Inflammatory macrophage treated with lipopolysaccharide for 1 hour (primary cell): Measurements from ENCODE around the gene RNF6.

Experiments used
- DNase-seq, 2 donors: peaks; one replicate each; pipeline ENCODE4 v3.0.0-alpha.2; 2020 to 2022

RNF6 gene

DNA sequence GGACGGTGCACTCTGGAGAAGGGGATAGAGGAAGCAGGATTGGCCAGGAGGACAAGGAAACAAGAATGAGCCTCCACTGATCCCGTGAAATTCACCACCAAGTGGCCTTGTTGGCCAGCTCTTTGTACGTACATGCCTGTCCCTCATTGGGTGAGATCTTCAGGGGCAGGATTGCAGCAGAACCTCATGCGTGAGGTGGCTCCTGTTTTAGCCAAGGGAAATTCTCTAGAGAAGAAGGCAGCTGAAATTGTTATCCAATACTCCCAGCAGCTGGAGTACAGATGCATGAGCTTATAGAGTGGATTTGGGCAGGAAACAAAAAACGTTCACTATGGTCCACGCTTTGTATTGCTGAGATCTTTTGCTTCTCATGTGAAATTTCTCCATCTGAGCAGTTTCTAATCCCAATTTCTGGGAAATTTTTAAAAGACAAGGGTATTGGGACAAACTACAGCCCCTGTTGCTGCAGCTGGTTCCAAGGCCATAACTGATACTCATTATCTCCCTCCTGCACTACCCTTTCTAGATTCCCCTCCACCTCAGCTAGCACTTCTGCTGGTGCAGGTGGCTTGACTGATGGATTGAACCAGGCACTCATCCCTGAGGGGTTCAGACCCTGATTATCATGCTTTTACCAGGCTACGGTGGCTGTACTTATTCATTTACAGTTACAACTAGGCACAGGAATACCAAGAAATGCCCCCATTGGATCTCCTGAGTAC, 3.9 kb upstream of the RNF6 start:
- no peak for DNase-seq

DNA sequence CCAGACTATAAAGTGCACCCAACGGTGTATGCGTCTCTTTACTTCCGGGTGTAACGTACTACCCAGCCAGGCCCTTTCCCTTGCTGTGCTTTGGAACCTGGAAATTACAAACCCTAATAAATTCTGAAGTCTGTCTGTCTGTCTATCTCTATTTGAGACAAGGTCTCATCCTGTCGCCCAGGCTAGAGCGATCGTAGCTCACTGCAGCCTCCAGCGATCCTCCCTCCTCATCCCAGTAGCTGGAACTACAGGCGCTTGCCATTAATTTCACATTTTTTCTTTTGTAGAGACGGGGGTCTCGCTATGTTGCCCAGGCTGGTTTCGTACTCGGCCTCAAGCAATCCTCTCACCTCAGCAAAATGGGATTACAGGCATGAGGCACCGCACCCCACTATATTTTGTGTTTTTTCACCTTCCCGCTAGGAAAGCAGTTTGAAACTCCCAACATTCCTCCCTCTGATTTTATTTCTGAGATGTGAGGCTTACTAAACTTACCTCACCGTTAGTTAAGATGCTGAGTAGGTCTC, 469 bp upstream of the RNF6 start:
- DNase-seq, result no peak

DNA sequence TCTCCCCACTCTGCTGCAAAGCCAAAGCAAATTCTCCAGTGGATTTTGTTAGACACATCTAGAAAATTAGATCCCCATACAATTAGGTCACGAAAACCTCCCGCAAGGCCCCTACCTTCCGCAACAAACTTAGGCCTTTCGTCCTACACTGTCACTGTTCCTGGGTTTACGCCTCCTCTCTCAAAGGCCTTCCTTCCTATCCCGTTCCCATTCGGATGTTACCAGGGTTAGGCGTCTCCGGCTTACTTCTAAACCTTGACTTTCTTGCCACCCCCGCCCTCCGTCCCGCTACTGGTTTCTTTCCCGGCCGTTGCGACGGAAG, 754 bp downstream of the RNF6 start:
- no peak for DNase-seq

DNA sequence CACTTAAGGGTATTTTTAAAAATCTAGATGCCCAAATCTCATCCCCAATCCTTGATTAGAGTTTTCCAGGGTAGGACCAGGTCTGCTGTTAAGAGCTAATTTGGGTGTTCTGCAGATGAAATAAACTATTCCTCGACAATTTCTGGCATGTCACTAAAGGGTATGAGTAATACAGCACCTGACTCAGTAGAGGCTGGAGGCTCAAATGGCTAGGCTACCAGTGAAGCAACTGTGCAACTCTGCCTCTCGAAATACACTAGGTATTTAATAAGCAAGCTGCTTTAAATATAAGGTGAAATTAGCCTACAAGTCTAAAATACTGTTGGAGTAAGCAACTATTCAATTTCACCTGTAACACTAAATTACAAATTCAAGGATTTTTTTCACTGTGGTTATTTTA, 1.5 kb downstream of the RNF6 start:
- peak; percentile 26 to 42 for DNase-seq

DNA sequence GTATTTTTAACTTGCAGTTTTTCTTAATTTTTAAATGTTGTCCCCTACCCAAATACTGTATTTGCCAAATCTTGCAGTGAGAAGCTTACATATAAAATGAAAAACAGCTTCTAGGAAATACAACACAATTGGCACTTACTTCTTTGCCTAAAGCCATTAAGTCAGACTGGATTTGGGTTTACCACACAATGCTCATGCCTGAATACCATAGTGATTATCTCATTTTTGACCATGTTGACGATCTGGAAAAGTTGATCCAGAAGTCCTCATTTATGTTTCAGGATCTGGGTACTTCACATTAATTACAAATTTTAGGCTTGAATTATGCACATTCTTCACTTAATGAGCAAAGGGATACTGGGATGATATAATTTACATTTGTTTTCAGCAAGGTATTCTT, 2.4 kb downstream of the RNF6 start:
- DNase-seq, result no peak

DNA sequence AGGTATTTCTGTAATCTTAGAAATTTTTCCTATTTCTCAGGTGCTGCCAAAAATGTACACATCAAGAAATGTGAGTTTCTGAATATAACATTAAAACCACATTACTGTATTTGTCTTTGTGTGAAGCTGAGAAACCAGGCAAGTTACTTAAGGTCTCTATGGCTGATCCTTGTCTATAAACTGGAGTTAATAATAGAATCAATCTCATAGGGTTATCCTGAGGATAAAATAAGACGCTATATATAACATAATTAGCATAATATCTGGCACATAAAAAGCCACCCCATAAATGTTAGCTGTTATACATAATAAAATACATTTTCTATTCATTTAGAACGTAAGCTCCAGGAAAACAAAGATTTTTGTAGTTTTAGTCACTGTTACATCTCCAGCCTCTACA, 6.1 kb downstream of the RNF6 start:
- no peak for DNase-seq

DNA sequence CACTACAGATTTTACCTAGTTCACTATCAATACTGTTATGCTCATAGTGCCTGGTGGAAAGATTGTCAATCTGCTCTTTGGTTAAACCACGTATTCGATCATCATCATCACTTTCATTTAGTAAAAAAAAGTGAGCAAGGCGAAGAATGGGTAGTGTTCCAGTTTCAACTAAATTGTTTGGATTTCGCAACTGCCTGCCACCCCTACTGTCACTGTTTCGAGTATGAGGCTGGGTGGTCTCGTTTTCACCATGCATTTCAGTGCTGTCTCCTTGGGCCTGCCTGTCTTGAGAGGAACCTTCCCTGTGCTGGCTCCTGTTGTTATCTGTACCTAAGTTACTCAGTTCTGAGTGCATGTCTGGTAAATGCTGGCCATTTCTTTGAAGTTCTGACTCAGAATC, 8.1 kb downstream of the RNF6 start:
- DNase-seq, result no peak

DNA sequence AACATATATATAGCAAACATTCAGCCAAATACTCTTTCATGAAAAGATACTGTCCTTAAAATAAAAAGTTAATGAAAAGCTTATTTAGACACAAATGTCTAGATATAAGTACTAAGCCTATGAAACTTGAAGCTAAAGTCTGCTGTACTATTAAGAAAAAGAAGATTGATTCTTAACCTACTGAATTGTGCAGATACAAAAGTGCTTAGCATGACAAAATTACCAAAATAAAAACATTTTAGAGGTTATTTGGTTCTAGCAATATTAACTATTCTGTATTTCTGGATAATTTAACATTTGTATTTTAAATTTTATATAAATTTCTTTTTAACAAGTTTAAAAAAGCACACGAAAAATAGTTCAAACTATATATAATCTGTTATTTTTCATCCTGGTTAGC, 8.8 kb downstream of the RNF6 start:
- no peak for DNase-seq

DNA sequence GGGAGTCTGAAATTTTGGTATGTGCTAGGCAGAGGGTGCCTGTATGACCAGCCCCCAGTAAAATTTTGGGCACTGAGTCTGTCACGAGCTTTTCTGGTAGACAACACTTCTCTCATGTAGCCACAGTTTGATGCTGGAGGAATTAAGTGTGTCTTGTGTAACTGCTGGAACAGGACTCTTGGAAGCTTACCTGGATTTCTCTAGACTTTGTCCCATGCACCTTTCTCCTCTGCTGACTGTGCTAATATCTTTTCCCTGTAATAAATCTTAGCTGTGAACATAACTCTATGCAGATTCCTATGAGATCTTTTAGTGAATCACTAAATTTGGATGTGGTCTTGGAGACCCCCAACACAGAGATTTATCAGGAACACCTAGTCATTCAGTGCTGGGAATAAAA, 13.8 kb downstream of the RNF6 start:
- no peak for DNase-seq

DNA sequence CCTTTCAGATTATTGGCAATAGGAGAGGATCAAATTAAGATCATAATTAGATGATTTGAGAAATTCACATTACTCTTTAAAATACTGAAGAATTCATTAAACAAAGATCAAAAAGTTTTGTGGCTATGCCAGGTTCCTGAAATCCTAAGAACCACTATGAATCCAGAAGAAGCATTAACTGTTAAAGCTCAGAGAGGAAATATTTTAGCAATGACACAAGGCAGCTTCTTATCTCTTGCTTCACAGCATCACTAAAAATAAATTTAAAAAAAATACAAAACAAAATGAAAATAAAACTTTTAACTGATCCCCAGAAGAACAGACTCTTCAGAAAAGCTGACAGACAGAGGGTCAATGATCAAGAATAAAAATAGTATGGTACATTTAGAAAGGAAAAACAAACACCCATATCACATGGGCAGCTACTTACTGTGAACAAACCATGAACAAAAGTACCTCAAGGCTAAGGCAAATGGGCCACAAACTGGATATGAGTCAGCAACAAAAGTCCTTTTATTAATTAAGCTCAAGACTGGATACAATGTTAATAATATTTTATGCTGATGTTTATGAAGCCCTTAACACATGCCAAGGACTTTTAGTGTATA, 19.6 kb downstream of the RNF6 start:
- DNase-seq, result no peak

DNA sequence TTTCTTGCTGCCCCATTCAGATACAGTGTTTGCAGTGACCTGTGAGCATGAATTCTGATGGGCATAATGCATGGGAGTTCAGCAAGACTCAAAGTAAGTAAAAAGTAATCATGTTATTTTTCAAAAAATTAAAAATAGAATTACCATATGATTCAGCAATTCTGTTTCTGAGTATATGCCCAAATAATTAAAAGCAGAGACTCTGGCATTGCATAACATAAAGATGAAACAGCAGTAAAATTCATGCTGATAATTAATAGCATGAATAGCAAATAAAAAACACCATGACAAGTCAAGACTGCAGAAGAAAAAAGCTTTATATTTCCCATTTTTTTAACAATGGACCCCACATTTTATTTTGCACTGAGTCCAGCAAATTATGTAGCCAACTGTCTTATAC, 21.3 kb downstream of the RNF6 start:
- no peak for DNase-seq

DNA sequence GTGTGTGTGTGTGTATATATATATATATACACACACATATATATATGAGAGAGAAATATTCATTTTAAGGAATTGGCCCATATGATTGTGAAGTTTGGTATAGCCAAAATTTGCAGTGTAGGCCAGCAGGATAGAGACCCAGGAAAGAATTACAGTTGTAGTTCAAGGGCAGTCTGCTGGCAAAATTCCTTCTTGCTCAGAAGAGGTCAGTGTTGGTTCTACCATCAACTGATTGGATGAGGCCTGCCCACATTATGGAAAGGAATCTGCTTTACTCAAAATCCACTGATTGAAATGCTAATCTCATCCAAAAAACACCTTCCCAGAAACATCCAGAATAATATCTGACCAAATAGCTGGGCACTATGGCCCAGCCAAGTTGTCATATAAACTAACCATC, 24.0 kb downstream of the RNF6 start:
- DNase-seq, result no peak

DNA sequence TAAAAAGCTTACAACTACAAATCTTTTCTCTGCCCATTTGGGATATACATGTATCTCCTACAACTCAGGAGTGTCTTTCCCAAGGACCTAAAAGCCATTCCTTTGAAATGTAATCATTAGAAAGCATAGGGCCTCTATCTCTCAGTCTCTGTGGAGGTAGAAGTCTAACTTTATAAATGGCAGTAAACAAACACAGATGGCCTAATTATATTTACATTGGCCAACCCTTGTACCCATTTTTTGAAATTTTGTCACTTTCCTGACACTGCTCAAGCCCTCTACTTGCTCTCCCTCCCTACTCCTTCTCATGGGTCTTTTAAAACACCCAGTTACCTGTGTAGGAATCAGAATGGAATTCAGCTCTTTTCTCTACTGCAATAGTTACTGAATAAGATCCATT, 24.8 kb downstream of the RNF6 start:
- DNase-seq, result no peak

DNA sequence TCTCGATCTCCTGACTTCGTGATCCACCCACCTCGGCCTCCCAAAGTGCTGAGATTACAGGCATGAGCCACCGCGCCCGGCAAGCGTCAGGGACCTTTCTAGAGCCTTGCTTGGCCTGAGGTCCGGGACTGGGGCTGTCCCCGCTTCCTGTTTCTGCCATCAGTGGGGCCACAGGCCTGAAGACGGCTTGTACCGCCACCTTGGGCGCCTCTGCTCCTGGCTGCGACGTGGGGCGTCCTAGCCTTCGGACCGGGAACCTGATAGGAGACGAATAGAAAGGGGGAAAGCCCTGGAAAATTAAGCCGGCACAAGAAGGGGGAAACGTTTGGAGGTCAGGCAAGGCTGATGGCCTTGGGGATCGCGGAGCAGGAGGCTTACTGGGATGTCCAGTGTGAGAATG, 35.1 kb downstream of the RNF6 start:
- DNase-seq, result peak in 1 of 2 donors; percentile 7

DNA sequence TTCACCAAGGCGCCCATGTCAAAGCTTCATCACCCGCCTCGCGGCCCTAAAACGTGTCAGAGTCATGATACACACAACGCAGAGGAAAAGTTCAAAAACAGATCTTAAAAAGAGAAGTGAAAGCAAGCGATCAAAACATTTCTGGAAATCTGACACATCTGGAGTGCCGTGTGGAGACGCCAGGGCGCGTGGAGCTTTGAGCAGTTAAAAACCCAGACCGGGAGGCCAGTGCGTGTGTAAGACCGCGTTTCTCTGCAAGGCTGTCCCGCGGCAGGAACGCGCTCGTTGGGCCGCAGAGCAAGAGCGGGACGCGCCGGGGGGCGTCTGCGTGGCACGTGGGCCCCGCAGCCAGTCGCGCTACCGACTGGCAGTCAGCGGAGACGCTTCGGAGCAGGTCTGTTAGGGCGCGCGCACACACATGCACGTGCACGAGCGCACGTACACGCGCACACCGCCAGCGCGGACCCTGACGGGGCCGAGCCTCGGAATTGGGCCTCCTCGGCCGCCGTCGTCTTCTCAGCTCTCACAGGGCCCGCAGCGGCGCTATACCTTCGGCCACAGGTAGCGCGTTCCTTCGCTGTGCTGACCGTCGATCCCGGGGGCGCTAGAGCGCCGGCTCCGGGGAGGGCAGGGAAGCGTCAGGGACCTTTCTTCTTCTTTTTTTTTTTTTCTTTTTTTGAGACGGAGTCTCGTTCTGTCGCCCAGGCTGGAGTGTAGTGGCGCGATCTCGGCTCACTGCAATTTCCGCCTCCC, 35.8 kb downstream of the RNF6 start:
- DNase-seq, result peak; percentile 79 to 82

DNA sequence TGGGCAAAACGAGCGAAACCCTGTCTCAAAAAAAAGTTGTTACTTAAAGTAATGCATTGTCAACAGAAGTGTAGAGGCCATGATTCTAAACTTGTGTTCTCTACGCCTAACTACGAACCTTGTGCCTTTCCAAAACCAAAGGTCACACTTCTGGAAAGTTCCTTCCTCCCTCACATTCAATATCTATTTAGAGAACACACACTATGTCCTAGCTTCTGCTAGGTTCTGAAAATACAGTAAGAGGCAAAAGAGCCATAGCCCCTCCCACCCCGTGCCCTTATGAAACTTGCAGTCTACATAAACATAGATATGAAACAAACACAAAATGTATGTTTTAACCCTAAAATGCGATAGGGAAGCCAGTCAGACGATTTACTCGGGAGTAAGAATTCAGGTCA, 36.4 kb downstream of the RNF6 start:
- DNase-seq, result no peak

DNA sequence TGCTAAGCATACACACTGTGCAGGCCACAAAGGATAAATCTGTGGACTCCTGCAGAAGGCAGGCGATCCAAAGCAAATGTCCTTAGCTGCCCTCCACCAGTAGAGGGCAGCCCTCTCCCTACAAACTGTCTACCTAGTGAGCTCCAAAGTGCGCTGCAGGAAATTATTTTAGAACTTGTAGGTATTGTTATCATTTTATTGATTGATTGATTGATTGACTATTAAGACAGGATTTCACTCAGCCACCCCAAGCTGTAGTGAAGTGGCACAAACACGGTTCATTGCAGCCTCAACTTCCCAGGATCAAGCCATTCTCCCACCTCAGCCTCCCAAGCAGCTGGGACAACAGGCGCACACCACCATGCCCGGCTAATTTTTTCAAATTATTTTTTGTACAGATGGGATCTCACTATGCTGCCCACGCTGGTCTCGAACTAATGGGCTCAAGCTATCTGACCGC, 37.3 kb downstream of the RNF6 start:
- DNase-seq, result peak; percentile 35 to 76

DNA sequence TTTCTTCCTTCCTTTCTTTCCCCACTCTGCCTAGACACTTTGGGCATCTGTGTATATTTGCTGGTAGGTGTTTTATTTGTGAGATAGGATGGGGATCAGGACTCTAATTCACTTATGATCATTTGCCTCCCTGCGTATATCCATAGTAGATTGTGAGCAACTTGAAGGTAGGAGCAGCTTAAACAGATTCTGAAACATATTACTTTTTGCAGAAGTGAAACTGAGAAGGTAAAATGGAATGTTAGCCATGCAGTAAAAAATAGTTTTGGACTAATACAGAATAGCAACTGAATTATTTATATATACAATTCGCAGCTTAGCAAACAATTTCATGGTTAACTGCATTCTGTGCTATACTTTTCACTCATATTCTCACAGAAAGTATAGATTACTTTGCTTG, 38.7 kb downstream of the RNF6 start:
- DNase-seq, result no peak

DNA sequence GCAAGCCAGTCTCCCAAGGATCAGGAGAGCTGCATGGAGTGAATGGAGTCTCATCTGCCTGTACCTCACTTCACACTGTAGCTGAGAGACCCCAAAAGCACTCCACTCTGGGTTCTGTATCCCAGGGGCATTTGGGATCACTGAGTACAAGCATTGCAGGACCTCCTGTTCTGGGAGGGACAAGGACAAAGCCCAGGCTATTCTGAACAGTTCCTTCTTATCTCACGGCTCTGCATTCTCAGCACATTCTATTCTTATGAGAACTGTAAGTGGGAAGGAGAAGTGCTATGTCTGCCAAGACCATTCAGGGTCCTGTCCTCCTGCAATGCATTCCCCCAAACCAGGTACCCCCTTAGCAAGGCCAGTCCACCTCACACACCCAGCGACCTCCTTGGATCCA, 42.8 kb downstream of the RNF6 start:
- DNase-seq, result no peak

DNA sequence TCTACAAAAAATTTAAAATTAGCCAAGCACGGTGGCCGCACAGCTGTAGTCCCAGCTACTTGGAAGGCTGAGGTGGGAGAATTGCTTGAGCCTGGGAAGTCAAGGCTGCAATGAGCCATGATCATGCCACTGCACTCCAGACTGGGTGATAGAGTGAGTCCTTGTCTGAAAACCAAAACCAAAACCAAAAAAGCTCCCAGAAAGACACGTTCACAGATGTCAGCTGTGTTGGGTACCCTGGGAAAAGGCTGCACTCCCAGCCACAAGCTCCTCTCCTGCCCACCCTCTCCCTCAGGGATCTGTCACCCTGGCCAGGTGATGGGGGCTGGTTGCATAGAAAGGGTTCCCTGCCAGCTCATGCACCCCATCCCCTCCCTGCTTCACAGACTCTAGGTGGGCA, 53.3 kb downstream of the RNF6 start:
- no peak for DNase-seq

DNA sequence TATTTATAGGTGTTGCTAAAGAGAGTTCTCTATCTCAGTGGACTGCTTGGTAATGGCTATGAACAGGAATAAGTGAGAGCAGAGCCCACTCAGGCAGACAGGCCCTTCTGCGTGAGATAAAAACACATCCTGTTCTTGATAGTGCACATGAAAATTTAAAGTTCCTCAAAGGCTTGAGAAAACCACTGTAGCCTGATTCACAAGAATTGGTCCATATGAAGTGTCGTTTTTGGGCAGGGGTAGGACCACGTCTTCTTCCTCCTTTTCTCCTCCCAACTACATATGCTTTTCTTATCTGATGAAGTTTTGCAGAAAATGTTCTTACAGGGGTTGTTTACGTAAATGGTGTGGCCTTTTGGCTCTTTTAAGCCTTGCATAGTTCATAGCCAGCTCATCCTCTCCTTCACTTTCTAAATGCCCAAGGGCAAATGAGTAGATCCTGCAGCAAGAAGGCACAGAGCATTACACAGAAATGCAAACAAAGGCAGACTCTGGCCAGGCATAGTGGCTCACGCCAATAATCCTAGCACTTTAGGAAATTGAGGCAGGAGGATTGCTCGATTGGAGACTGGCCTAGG, 53.8 kb downstream of the RNF6 start:
- DNase-seq, result no peak

DNA sequence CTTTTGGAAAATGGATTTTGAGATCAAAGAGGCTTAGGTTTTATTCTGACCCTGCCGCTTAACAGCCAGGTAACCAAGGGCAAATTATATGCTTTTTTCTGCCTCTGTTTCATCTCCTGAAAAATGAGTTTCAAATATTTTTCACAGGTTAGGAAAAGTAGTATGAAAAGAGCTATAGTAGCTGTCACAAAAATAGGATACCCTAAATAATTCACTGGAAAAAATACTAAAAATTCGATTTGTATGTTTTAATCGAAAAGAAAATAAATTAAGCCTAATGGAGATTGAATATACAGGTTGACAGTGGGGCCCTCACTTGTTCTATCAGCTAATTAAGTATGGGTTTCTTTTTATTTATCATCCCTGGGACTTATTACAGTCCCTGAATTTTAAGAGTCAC, 58.3 kb downstream of the RNF6 start:
- no peak for DNase-seq
